ENCODE measurements around the gene JUP.

GRCh38 chr17:41717408-41718286 is 68.9 kb downstream of the JUP start:
- TF ChIP-seq CTCF (IDR thresholded peaks at IDR 0.05) (no peak), EP300 (IDR thresholded peaks at IDR 0.05) (no peak), POLR2A (IDR thresholded peaks at IDR 0.05; ENCODE audit: low read depth) (no peak), POLR2AphosphoS5 (IDR thresholded peaks at IDR 0.05) (no peak)
